Caco-2 (cell line): Measurements from ENCODE around the gene DOCK2. TPM values are rescaled to one million over a fixed set of nuclear protein-coding genes. Genes with fewer than 3 reads are reported as not detected.

ENCODE experiments used
- BruUV-seq: library from RNA; stranded (reverse); fragments of 400-500 nt; replicated peaks from 2 replicates; lab custom pipeline; 2021; lab: Mats Ljungman, UMichigan
- CTCF ChIA-PET: fragments of 300-600 bp; sonication (Branson Sonifier 250); formaldehyde crosslinking; loops from one replicate; lab custom pipeline; 2022; ENCODE audit warnings: antibody characterized with exemption; lab: Charles Lee
- POLR2A ChIA-PET: fragments of 300-600 bp; sonication (Branson Sonifier 250); formaldehyde crosslinking; loops from one replicate; lab custom pipeline; 2022; ENCODE audit warnings: antibody characterized with exemption; lab: Charles Lee
- DNase-seq, 2 experiments: peaks; one replicate each; pipeline versions ENCODE4 v3.0.0 to v3.0.0-alpha.2; 2020 to 2022
- H3K27me3 ChIP-seq: replicated peaks from 2 replicates; pipeline ENCODE4 v1.6.0; 2011; ENCODE audit warnings: low read length; ENCODE audit not compliant: control insufficient read depth, insufficient read depth
- H3K36me3 ChIP-seq: 2 replicates; pipeline ENCODE4 v1.5.1; 2011; ENCODE audit warnings: low read length; ENCODE audit not compliant: control insufficient read depth, insufficient read depth
- H3K4me1 ChIP-seq: fragments of 250-450 bp; sonication (Bioruptor Pico); 2 replicates; pipeline ENCODE4 v1.5.1; 2020; ENCODE audit warnings: mild to moderate bottlenecking
- H3K4me3 ChIP-seq: 2 replicates; pipeline ENCODE4 v1.5.1; 2011; ENCODE audit warnings: low read depth, mild to moderate bottlenecking, control low read depth, low read length
- H3K9me3 ChIP-seq: fragments of 250-450 bp; sonication (Bioruptor Pico); 2 replicates; pipeline ENCODE4 v1.5.1; 2020; ENCODE audit warnings: mild to moderate bottlenecking, moderate library complexity
- H3K27ac Mint-ChIP-seq: one replicate; pipeline ENCODE4 v1.8.0; 2022; ENCODE audit warnings: mixed read lengths; ENCODE audit not compliant: unreplicated experiment
- H3K27me3 Mint-ChIP-seq: one replicate; pipeline ENCODE4 v1.8.0; 2022; ENCODE audit warnings: mixed read lengths; ENCODE audit not compliant: insufficient read depth, unreplicated experiment
- H3K36me3 Mint-ChIP-seq: one replicate; pipeline ENCODE4 v1.8.0; 2022; ENCODE audit warnings: mild to moderate bottlenecking, mixed read lengths; ENCODE audit not compliant: insufficient read depth, unreplicated experiment
- H3K4me1 Mint-ChIP-seq: one replicate; pipeline ENCODE4 v1.8.0; 2022; ENCODE audit warnings: low read depth, mixed read lengths; ENCODE audit not compliant: unreplicated experiment
- H3K4me3 Mint-ChIP-seq: one replicate; pipeline ENCODE4 v1.8.0; 2022; ENCODE audit warnings: mild to moderate bottlenecking, moderate library complexity, mixed read lengths; ENCODE audit not compliant: unreplicated experiment
- H3K9me3 Mint-ChIP-seq: one replicate; pipeline ENCODE4 v1.8.0; 2022; ENCODE audit warnings: mixed read lengths; ENCODE audit not compliant: unreplicated experiment
- CTCF ChIP-seq, 2 experiments: fragments of 200-600 bp in 1 of 2; IDR thresholded peaks; 1 replicate in 1 of 2; 2 replicates in 1 of 2; pipeline versions ENCODE4 v1.5.1 to v1.8.0; 2011 to 2022; ENCODE audit warnings: antibody characterized with exemption in 1 of 2, control low read depth in 1 of 2, inconsistent platforms in 1 of 2, low read depth in 1 of 2, low read length in 1 of 2, mild to moderate bottlenecking in 1 of 2, moderate library complexity in 1 of 2; ENCODE audit not compliant: insufficient read depth in 1 of 2, severe bottlenecking in 1 of 2, unreplicated experiment in 1 of 2
- intact Hi-C: fragments of 100-400 bp; cut with micrococcal nuclease; formaldehyde crosslinking; loops from one replicate; pipeline ENCODE4 v1.10.0; 2022; ENCODE audit not compliant: unreplicated experiment
- total RNA-seq: library from RNA; stranded (reverse); gene quantifications from 2 replicates; pipeline ENCODE4 v1.2.3, GENCODE V29; 2022

Gene DOCK2
- total RNA-seq, 1 experiment from 2014 or later, result 0.09 TPM

GRCh38 chr5:169848792-169849191 lies 211.7 kb downstream of the DOCK2 start:
- H3K4me1 ChIP-seq, result no peaks in the 10 kb centered on the region
- H3K27me3 ChIP-seq, result no peaks in the 10 kb centered on the region
- Mint-ChIP-seq H3K4me1 (no peaks in the 10 kb centered on the region), H3K27me3 (peaks cover 5% of the 10 kb centered on the region), H3K27ac (no peak overlapping the region), H3K4me3 (no peak overlapping the region), H3K36me3 (no peaks in the 10 kb centered on the region), H3K9me3 (peaks cover 32% of the 10 kb centered on the region)
- intact Hi-C loops, result no loop called here
- TF ChIP-seq CTCF (IDR thresholded peaks at IDR 0.05; ENCODE audit: insufficient read depth in 1 of 2, low read depth in 1 of 2, low read length in 1 of 2, severe bottlenecking in 1 of 2, unreplicated experiment in 1 of 2), result no peak
- ChIA-PET CTCF (no interaction called here), POLR2A (no interaction called here)
- BruUV-seq, result no TSS peak
- H3K9me3 ChIP-seq, result peaks cover 11% of the 10 kb centered on the region
- no peak for DNase-seq
- no peak overlapping the region for H3K4me3 ChIP-seq
- no peaks in the 10 kb centered on the region for H3K36me3 ChIP-seq

DNA sequence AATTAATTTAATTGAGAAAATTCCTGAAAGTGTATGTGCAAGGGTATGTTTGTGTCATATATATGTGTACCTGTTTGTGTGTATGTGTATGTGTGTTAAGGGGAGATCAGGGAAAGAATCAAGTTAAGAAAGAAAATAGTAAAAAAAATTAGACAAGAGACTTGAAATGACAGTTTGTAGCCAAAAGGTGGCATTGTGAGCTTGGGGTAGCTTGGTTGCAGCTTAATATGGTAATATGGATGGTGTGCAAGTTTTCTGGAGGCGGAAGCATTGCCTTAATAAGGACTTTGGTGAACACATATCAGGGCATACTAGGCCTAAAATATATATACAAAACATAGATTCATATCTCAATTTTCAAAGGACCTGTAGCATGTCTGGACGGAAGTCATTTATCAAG lies 213.3 kb downstream of the DOCK2 start:
- no peak overlapping the region for H3K27ac Mint-ChIP-seq
- ChIA-PET CTCF (no interaction called here), POLR2A (no interaction called here)
- no peaks in the 10 kb centered on the region for H3K4me1 ChIP-seq
- H3K36me3 ChIP-seq, result no peaks in the 10 kb centered on the region
- no peak overlapping the region for H3K4me3 ChIP-seq
- TF ChIP-seq CTCF (IDR thresholded peaks at IDR 0.05; ENCODE audit: insufficient read depth in 1 of 2, low read depth in 1 of 2, low read length in 1 of 2, severe bottlenecking in 1 of 2, unreplicated experiment in 1 of 2), result no peak
- no peaks in the 10 kb centered on the region for H3K36me3 Mint-ChIP-seq
- no peak for DNase-seq
- no peak overlapping the region for H3K4me3 Mint-ChIP-seq
- no peaks in the 10 kb centered on the region for H3K27me3 Mint-ChIP-seq
- intact Hi-C loops, result no loop called here
- no peaks in the 10 kb centered on the region for H3K27me3 ChIP-seq
- H3K9me3 Mint-ChIP-seq, result peaks cover 32% of the 10 kb centered on the region
- no peaks in the 10 kb centered on the region for H3K4me1 Mint-ChIP-seq
- BruUV-seq, result no TSS peak
- peaks cover 11% of the 10 kb centered on the region for H3K9me3 ChIP-seq

DNA sequence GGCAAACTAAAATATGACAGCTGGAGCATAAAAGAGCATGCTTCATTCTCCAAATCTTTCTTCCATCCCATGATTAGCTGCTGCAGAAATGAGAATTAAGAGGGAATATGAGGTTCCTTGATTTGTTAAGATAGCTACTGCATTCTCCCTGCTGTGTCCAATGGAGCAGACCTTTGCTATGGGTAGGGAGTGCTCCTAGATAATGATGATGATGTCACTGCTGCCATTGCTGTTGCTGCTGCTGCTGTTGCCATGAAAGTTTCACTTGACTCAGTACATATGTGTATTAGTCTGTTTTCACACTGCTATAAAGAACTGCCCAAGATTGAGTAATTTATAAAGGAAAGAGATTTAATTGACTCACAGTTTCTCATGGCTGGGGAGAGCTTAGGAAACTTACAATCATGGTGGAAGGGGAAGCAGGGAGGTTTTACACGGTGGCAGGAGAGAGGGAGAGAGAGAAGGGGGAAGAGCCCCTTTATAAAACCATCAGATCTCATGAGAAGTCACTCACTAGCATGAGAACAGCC lies 214.3 kb downstream of the DOCK2 start:
- Mint-ChIP-seq H3K27ac (no peak overlapping the region), H3K9me3 (peaks cover 32% of the 10 kb centered on the region), H3K27me3 (no peaks in the 10 kb centered on the region), H3K4me3 (no peak overlapping the region), H3K36me3 (no peaks in the 10 kb centered on the region), H3K4me1 (no peaks in the 10 kb centered on the region)
- intact Hi-C loops, result no loop called here
- H3K36me3 ChIP-seq, result no peaks in the 10 kb centered on the region
- POLR2A ChIA-PET, result no interaction called here
- H3K9me3 ChIP-seq, result peaks cover 11% of the 10 kb centered on the region
- H3K4me1 ChIP-seq, result no peaks in the 10 kb centered on the region
- CTCF ChIA-PET, result no interaction called here
- TF ChIP-seq CTCF (IDR thresholded peaks at IDR 0.05; ENCODE audit: insufficient read depth in 1 of 2, low read depth in 1 of 2, low read length in 1 of 2, severe bottlenecking in 1 of 2, unreplicated experiment in 1 of 2), result no peak
- no peak overlapping the region for H3K4me3 ChIP-seq
- no TSS peak for BruUV-seq
- no peaks in the 10 kb centered on the region for H3K27me3 ChIP-seq
- no peak for DNase-seq
